ENCODE measurements around the gene GLRX.

Gene GLRX

DNA sequence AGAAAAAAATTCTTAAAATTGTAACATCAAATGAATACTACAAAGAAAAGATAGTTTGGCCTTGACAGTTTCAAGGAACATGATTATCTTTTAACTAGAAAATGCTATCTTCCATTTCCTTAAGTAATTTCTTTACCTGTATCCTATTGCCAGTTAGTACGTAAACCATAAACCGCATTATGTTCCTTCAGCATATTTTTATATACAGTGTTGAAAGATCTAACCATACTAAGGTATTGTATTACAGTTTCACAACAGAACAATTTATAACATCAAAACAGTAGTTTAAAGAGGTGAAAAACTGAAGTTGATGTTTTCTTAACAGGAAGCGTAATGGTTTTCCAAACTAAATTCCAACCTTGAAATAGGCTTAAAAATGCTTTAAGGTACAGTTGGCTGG is 45.1 kb downstream of the GLRX start:
- DNase-seq, result no peak

DNA sequence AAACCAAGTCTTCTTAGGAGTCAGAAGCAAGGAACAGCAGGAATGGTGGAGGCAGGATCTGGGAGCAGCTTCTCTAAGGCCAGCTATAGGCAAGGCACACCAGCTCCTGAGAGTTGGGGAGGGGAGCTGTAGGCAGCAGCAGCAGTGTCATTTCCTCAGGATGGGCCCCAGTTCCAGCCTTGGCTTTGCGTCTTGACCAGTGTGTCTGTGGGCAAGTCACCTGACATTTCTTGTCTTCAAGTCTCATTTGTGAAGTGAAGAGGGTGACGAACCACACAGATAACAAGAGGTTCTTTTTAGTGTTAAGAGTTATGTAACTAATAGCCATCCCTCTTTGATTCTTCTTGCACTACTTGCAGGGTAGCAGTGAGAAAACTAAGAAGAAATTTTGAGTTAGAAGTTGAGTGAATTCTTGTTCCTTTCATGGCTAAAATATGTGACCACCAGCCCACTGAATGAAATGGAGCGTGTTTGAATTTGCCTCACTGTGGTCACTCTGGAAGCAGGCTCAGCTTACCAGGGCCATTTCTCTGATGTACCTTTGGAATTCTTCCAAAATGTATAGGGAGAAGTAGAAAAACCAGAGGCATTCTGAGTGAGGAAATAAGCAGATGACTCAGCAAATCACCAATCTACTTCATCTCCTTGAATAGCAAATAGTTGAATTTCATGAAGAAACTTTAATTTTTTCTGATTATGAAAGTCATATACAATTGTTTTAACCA is 49.0 kb downstream of the GLRX start:
- DNase-seq, result no peak

DNA sequence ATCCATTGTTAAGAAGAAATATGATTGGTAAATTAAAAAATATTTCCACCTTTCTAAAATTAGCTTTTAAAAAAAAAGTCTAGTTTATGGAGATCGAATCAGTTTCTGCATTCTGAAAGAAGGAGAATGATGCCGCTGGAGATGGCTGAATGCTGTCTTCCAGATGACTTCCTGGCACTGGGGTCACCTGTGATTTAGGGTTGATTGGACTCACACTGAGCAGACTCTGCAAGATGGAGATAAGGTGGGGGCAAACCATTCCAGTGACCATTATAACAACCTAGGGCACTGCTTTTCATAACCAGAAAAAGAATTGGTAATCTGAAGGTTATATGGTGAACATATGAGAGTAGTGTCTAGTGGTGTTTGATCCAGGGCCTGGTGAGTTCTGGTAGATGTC is 50.6 kb downstream of the GLRX start:
- DNase-seq, result no peak

DNA sequence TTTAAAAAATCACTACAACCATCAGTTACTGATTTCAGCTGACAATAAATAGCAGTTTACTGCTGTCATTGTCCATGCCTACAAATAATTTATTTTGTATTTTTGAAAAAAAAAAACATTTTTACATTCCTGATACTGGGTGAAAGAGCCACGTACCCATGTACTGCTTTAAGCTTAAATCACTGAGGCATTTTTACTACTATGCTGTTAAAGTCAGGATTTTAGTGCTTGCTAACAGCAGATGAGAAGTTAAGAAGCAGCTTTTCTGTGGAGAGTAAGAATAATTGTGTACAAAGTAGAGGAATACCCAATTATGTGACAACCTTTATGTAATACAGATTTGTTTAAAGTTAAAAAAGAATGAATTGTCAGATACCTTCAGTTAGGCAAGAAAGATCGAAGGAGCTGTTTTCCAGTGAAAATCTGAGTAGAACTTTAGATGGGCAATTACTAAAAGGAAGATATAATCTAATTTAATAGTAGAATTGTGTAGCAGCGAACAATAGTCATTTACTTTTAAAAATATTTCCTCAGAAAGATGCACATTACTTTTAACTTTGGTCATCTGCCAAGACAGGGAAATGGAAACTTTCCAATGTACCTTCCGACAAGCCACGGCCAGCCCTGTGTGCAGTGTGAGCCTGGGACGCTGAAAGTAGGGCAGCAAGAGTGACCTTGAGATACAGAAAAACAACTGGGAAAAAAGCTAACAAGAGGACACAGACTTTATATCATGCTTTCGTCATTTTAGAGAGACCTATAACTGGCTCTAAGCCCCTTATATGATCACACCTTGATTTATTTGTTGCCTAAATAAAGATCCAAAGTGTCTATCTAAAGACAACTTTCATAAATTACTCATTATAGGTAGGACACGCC is 51.5 kb downstream of the GLRX start:
- no peak for DNase-seq

DNA sequence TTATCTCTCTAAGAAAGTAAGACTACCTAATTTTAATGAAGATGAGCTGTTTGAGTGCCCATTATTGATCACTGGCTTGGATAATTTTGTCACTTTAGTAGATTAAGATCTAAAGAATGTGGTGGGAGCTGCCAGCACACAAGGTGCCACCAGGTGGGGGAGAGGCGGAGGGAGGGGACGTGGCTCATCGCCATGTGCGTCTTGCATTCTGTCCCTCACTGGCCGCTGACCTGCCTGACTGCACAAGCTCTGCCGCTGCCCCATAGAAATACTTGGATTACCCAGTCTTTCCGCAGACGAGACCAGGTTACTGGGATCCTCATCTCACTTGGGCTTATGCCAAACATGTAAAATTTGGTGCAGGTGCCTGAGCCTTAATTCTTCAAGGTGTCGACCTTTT is 53.8 kb downstream of the GLRX start:
- no peak for DNase-seq

DNA sequence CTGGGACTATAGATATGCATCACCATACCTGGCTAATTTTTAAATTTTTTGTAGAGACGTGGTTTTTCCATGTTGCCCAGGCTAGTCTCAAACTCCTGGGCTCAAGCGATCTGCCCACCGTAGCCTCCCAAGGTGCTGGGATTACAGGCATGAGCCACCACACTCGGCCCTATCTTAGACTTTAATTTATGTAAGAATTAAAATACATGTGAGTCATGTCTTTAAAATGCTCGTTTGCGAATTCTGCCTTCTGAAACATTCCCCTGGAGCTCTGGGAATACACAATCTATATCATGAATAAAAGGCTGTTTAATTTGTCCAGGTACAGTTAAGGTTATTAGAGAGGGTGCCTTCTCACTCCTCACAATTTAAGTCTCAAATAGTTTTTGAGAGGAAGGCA is 58.6 kb downstream of the GLRX start:
- DNase-seq, result no peak
